ENCODE measurements around the gene FLNB. TPM values are rescaled to one million over a fixed set of nuclear protein-coding genes. Genes with fewer than 3 reads are reported as not detected.

The FLNB gene
- total and polyA plus RNA-seq, 2 of the 8 experiments (the other 6 are each of a cell fraction or from before 2014, with no cell fraction given): 72.3 to 118 TPM

DNA sequence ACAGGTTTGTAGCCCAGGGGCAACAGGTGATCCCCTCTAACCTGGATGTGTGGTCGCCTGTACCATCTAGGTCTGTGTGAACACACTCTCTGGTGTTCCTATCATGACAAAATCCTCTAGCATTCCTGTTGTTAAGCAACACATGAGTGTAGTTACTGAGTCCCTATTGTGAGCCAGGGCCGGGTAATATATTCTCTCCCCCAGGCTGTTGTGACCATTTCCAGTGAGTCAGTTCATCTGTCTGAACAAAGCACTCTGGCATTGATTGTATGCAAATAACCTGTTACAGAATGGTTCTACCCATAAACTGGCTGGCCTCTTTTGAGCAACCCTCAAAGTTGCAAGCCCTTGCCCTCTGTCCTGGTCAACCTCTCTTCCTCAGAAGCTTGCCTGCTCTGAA, 2.6 kb upstream of the FLNB start (continued):
- TF ChIP-seq PHF8 (conservative IDR thresholded peaks at IDR 0.05; ENCODE audit: low read depth, low read length) (no peak), EGR1 (IDR thresholded peaks at IDR 0.05; ENCODE audit: borderline replicate concordance, low read depth, low read length) (no peak), SUZ12 (IDR thresholded peaks at IDR 0.05; ENCODE audit: low read length) (no peak), POLR2AphosphoS5 (IDR thresholded peaks at IDR 0.05; ENCODE audit: low read depth, low read length) (no peak), CBX5 (IDR thresholded peaks at IDR 0.05; ENCODE audit: low read depth, low read length) (no peak), HDAC2 (IDR thresholded peaks at IDR 0.05; ENCODE audit: borderline replicate concordance in 1 of 2, low read depth in 2 of 2, low read length in 2 of 2) (no peak), CREB1 (IDR thresholded peaks at IDR 0.05) (no peak)
- TF ChIP-seq, protein P1, sequence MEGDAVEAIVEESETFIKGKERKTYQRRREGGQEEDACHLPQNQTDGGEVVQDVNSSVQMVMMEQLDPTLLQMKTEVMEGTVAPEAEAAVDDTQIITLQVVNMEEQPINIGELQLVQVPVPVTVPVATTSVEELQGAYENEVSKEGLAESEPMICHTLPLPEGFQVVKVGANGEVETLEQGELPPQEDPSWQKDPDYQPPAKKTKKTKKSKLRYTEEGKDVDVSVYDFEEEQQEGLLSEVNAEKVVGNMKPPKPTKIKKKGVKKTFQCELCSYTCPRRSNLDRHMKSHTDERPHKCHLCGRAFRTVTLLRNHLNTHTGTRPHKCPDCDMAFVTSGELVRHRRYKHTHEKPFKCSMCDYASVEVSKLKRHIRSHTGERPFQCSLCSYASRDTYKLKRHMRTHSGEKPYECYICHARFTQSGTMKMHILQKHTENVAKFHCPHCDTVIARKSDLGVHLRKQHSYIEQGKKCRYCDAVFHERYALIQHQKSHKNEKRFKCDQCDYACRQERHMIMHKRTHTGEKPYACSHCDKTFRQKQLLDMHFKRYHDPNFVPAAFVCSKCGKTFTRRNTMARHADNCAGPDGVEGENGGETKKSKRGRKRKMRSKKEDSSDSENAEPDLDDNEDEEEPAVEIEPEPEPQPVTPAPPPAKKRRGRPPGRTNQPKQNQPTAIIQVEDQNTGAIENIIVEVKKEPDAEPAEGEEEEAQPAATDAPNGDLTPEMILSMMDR (IDR thresholded peaks at IDR 0.05; ENCODE audit: control extremely low read depth in 1 of 3, insufficient read depth in 1 of 3, low read depth in 1 of 3, low read length in 3 of 3): no peak
- TF ChIP-seq, protein P2, sequence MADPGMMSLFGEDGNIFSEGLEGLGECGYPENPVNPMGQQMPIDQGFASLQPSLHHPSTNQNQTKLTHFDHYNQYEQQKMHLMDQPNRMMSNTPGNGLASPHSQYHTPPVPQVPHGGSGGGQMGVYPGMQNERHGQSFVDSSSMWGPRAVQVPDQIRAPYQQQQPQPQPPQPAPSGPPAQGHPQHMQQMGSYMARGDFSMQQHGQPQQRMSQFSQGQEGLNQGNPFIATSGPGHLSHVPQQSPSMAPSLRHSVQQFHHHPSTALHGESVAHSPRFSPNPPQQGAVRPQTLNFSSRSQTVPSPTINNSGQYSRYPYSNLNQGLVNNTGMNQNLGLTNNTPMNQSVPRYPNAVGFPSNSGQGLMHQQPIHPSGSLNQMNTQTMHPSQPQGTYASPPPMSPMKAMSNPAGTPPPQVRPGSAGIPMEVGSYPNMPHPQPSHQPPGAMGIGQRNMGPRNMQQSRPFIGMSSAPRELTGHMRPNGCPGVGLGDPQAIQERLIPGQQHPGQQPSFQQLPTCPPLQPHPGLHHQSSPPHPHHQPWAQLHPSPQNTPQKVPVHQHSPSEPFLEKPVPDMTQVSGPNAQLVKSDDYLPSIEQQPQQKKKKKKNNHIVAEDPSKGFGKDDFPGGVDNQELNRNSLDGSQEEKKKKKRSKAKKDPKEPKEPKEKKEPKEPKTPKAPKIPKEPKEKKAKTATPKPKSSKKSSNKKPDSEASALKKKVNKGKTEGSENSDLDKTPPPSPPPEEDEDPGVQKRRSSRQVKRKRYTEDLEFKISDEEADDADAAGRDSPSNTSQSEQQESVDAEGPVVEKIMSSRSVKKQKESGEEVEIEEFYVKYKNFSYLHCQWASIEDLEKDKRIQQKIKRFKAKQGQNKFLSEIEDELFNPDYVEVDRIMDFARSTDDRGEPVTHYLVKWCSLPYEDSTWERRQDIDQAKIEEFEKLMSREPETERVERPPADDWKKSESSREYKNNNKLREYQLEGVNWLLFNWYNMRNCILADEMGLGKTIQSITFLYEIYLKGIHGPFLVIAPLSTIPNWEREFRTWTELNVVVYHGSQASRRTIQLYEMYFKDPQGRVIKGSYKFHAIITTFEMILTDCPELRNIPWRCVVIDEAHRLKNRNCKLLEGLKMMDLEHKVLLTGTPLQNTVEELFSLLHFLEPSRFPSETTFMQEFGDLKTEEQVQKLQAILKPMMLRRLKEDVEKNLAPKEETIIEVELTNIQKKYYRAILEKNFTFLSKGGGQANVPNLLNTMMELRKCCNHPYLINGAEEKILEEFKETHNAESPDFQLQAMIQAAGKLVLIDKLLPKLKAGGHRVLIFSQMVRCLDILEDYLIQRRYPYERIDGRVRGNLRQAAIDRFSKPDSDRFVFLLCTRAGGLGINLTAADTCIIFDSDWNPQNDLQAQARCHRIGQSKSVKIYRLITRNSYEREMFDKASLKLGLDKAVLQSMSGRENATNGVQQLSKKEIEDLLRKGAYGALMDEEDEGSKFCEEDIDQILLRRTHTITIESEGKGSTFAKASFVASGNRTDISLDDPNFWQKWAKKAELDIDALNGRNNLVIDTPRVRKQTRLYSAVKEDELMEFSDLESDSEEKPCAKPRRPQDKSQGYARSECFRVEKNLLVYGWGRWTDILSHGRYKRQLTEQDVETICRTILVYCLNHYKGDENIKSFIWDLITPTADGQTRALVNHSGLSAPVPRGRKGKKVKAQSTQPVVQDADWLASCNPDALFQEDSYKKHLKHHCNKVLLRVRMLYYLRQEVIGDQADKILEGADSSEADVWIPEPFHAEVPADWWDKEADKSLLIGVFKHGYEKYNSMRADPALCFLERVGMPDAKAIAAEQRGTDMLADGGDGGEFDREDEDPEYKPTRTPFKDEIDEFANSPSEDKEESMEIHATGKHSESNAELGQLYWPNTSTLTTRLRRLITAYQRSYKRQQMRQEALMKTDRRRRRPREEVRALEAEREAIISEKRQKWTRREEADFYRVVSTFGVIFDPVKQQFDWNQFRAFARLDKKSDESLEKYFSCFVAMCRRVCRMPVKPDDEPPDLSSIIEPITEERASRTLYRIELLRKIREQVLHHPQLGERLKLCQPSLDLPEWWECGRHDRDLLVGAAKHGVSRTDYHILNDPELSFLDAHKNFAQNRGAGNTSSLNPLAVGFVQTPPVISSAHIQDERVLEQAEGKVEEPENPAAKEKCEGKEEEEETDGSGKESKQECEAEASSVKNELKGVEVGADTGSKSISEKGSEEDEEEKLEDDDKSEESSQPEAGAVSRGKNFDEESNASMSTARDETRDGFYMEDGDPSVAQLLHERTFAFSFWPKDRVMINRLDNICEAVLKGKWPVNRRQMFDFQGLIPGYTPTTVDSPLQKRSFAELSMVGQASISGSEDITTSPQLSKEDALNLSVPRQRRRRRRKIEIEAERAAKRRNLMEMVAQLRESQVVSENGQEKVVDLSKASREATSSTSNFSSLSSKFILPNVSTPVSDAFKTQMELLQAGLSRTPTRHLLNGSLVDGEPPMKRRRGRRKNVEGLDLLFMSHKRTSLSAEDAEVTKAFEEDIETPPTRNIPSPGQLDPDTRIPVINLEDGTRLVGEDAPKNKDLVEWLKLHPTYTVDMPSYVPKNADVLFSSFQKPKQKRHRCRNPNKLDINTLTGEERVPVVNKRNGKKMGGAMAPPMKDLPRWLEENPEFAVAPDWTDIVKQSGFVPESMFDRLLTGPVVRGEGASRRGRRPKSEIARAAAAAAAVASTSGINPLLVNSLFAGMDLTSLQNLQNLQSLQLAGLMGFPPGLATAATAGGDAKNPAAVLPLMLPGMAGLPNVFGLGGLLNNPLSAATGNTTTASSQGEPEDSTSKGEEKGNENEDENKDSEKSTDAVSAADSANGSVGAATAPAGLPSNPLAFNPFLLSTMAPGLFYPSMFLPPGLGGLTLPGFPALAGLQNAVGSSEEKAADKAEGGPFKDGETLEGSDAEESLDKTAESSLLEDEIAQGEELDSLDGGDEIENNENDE (IDR thresholded peaks at IDR 0.05; ENCODE audit: insufficient replicate concordance, low read length): no peak
